ENCODE measurements around the gene CD276. TPM values are rescaled to one million over a fixed set of nuclear protein-coding genes. Genes with fewer than 3 reads are reported as not detected.

Gene CD276
- total RNA-seq, 1 donor from 2014 or later = 224 TPM

- DNase-seq (ENCODE audit: extremely low read depth, low read depth, low spot score) = no peak
Observed at GRCh38 chr15:73760330-73761329, 76.4 kb downstream of the CD276 start.

- DNase-seq (ENCODE audit: extremely low read depth, low read depth, low spot score) = no peak
Observed at GRCh38 chr15:73763931-73764330, 79.7 kb downstream of the CD276 start.

Other genes starting within 250 kb of the CD276 start
- gene REC114, start 241.2 kb upstream of the CD276 start, total RNA-seq = not detected in 2 replicates
- 82.1 and 147 TPM in 2 replicates for gene NPTN, start 51.0 kb upstream of the CD276 start, total RNA-seq
- gene INSYN1, start 69.0 kb downstream of the CD276 start, total RNA-seq = 0.05 and 0.82 TPM in 2 replicates
- not detected in 2 replicates for gene TBC1D21, start 189.2 kb downstream of the CD276 start, total RNA-seq
- 35.5 and 37.7 TPM in 2 replicates for gene LOXL1, start 242.1 kb downstream of the CD276 start, total RNA-seq

Measured in glomerular endothelial cell (primary cell).